T-helper 9 cell (primary cell): ENCODE results near the gene ZNF488.
"Not testable (repeated sequence)": the region's sequence is repeated elsewhere in the genome, so short reads cannot be mapped to it uniquely, and the experiment has no call there.

Experiments used
- DNase-seq: peaks from one replicate; pipeline ENCODE4 v3.0.0-alpha.2; 2020

ZNF488 gene

DNA sequence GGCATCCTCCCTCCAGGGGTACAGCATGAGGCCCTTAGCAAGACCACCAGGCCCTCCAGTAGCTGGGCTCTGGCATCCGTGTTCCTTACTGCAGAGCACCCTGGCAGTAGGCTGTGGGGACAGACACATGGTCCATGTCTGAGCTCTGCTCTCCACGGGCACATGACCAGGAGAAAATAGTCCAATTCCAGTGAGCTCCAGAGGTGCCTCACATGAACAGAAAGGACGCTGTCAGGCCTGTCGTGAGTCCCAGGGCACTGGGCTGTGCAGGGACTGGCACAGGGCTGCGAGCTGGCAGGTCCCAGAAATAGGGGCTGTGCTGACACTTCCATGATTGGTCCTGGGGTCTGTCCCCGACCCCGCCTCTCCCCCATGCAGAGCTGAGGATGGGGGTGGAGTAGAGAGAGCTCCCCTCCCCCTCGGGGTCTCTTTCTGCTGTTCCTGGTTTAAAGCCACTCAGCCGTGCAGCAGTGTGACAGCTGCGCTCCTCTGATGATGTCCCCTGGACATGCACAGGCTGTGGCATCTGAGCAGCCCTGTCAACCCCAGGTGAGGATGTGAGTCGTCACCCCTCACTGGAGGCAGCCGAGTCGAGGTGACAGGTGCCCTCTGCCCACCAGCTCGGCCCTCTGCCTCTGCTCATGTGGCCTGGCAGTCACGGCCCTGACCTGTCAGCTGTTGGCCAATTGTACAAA lies 25.2 kb upstream of the ZNF488 start:
- no peak for DNase-seq

DNA sequence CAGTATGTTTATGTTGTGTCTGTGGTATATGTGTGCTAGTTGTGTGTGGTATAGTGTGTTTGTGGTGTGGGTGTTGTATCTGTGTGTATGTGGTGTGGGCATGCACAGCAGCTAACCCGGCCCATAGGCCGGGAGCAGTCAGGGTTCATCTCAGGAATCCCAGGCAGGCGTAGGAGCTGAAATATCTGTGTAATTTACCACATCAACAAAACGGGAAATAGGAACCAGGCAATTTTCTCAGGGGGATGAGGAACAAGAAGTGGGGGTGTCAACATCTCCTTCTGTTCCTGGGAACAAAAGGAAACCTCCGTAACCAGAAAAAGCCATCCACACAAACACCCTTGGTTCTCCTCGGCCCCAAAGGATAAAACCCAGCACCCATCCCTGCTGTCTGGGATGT lies 24.5 kb upstream of the ZNF488 start:
- no peak for DNase-seq

DNA sequence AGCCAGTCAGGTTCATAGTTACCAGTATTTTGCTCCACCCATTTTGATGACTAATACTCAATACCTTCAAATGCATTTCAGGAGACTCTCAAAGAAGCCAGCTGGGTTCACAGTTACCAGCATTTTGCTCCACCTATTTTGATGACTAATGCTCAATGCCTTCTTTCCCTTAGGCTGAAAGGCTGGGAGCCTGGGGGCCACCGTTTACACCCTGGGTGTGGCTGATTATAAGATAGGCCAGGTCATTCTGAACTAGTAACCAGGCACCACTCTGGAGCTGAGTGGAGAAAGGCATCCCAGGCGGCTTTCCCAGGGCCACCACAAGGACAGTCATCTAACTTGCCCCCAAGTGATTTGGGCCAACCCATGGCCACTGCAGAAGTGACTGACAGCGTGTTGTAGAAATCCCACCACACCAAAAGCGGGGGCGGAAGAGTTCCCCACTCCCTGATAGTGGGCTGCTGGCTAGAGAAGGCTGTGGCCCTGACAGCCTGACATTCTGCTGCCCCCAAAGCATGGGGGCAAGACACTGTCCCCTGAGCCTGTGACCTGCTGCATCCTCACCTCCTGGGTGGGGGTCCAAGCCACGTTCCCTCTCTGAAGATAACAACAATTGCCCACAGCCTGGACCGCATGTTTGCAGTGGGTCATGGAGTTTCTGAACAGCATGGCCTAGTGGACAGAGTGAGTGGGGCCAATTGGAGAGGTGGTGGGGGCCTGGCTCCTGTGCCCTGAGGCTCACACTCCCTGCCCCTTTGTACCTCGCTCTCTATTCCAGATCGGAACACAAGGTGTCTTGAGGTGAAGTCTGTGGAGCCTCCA lies 23.0 kb upstream of the ZNF488 start:
- no peak for DNase-seq

DNA sequence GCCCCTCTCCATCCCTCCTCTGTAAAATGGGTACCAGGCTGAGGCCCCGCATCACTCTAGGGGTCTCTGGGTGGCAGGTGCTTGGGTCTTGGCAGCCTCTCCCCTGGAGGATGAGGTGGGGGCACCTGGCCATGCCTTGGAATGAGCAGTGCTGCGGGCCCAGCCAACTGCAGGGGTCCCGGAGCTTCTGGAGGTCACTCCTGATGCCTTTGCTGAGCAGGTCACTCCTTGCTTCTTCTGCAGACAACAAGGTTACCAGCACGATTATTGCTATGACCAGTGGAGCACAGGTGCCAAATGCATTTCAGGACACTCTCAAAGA lies 22.4 kb upstream of the ZNF488 start:
- no peak for DNase-seq

DNA sequence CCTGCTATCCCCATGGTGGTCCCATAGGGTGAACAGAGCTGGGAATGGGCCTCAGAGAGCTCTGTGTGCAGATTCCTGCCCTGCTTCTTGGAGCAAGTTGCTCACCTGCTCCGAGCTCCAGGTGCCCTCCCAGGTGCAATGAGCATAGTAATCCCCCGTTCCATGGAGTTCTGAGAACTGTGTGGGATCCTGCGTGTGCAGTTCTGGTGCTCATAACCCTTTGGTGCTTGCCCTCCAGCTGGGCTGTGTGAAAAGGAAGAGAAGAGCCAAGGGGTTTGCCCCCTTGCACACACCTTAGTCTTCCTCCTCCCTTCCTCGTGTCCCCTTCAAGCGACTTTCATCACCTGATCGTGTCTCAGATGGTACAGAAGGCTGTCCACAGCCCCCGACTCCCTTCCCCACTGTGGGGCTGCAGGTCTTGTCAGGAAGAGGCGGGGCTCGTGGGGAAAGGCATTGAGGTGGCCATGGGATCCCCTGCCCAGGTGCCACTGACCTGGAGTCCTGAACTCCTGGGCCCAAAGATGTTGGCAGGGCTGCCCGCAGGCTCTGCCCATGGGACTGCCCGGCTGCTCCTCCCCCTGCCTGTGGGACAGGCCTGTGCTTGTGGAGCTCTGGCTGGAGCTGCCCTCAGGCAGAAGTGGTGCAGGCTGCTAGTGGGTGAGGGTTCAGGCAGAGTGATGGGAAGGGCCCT lies 21.9 kb upstream of the ZNF488 start:
- DNase-seq: no peak

DNA sequence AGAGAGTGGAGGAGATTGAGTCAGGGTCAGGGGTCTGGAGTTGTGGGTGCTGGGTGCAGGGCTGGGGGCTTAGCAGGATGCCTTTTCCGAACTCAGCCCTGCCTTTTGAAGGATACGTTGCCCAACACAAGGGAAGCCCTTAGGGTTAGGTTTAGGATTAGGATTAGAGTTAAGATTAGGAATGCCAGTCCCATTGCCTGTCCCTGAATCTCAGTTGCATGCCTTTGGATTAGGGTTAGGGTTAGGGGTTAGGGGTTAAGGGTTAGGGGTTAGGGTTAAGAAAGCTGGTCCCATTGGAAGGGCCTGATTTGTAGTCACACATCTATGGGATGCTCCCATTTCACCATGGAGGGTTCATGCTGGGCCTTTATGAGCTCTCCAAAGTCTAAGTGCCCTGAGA lies 20.8 kb upstream of the ZNF488 start:
- DNase-seq: no peak

DNA sequence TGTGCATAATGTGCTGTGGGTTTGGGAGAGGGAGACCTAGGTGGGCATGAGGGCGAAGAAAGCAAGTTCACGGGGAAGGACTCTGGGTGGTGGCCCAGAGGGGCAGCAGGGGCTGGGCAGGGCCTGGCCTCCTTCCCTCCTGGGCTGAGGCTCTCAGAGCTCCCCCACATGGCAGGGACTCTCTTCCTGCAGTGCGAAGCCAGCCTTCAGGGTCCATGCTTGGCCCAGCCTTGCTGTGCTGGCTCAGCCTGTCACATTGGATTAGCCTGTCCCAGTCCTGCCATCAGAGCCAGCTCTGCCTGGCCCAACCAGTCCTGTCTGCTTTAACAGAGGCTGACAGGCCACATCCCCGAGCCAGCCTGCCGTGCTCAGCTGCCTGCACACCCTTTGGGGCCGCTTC lies 20.4 kb upstream of the ZNF488 start:
- no peak for DNase-seq

DNA sequence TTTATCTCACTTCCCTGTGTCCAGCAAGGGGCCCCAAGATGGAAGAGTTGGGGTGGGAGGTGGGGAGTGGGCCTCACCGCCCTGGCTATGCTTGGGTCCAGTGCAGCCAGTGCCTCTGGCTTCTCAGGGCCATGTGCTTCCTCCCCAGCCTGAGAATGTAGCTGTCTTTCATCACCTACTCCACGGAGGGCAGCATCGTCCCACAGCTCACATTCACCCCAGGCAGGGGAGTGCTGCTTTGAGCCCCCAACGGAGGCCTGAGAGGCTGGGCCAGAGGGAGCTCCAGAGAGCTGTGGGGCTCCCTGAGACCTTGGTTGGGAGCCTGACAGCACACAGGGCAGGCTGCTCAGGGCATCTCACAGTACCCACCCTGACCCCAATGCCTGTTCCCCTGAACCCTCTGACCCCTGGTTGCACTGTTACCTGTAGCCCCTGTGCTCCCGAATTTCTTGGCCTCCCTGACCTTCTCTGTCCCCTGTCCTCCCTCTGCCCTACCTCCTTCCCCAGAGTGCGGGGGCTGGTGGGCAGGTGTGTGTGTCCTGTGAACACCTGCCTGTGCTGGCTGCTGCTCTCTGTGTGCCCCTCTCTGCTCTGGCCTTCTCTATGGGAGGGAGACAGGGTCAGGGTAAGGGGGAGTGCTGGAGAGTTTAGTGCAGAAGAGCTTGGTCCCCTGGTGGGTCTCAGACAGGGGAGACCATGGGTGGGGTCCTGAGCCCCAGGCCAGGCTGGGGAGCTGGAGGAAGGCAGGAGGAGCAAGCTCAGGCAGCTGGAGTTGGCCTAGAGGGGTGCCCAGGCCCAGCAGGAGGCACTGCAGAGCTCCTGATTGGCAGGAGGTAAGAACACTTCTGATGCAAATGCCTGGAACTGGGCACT lies 19.6 kb upstream of the ZNF488 start:
- no peak for DNase-seq

DNA sequence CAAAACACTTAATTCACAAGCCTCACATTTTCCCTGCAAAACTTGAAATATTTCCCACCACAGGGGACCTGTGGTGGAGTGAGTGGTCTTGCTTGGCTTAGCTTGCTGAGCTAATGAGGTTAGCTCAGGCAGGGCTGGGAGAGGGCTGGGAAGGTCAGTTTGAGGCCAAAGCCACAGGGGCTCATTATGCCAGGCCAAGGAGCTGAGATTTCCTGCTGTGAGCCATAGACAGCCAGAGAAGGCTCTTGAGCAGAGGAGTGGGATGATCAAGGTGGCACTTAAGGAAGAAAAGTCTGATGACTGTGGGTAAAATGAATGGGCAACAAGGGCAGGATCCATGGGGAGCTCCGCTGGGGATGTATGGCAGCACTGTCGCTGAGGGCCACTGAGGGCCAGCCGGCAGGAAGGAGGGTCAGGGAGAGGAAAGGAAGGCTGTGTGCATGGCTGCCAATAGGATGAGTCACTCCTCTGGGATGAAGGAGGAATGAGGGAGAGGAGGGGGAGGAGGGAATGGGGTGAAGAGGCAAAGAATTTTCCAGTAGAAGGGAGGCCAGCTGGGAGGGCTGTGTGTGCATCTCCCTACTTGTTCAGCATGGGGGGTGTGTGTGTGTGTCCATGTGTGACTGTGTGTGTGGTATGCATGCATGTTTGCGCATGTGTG lies 18.7 kb upstream of the ZNF488 start:
- no peak for DNase-seq

DNA sequence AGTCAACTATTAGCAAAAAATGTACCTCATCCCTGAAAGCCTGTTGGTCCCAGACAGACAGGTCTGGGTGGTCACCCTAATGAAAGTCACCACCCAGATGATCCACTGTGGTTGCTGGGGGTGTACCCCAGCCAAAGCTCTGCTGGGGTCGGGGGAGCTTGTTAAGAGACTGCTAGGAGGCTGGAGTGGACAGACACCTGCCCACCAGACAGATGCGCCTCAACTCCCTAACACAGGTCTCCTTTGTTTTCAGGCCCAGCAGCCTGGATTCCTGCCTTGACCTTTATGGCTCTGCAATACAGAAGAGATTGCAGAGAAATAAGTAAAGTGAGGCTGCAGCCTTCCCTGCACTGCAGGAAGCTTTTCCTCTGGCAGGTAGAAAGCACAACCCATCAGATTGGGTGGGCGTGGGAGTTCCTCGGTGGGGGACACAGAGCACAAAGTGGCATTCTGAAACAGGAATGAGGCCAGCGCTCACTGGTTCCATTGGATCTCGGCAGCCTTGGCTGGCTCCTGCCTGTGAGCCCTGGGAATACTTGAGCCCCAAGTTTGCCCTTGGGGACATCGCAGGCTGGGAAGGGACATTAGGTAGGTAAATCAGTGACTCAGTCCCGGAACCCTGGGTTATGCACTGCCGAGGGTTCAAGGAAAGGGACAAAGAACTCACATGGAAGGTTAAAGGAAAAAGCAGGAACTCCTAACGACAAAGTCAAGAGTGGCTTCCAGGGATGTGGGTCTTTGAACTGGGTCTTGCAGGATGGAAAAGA lies 18.0 kb upstream of the ZNF488 start:
- no peak for DNase-seq

DNA sequence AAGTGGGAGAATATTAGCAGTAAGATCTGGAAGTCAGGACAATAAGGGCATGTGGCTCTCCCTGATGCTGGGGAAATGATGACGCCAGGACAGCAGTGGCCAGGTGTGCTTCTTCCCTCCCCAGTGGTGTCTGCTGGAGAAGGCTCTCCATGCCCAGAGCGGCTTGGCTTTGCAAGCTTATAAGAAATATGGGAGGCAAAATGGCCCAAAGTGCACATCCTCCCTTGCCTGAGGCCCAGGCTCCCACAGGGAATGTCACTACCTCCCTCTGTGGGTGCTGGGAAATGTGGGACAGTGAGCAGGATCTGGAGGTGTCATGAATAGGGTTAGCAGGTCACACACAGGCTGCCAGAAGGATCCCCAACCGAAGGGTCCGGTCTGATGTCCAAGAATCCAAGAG lies 17.1 kb upstream of the ZNF488 start:
- no peak for DNase-seq

DNA sequence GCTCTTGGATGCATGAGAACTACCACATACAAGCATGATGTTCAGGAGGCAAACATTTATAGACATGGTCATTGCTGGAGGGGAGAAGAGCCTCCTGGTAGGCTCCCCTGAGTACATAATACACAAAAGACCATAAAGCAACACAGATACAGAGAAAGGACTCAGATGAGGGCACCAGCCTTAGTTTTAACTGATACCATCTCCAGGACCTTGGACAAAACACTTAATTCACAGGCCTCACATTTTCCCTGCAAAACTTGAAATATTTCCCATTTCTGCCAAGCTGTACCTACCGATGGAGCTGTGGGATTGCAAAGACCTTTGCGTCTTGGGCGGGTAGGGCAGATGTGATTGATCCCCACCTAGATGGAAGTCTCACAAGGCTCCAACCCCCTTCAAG lies 16.7 kb upstream of the ZNF488 start:
- no peak for DNase-seq

DNA sequence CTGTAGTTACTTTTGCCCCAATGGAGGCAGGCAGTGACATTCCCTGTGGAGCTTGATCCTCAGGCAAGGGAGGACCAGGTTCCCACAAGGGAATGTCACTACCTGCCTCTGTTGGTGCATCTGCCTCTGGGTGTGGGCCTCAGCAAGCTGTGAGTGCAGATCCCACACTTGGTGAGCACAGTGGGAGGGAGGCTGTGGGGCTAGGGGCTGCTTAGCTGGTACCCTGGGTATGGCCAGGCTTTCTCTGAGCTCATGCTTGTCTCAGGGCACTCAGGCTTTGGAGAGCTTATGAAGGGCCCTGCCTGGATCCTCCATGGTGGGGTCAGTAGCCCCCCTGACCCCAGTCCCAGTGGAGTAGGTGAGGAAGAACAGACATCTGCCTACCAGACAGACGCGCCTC lies 16.2 kb upstream of the ZNF488 start:
- no peak for DNase-seq

DNA sequence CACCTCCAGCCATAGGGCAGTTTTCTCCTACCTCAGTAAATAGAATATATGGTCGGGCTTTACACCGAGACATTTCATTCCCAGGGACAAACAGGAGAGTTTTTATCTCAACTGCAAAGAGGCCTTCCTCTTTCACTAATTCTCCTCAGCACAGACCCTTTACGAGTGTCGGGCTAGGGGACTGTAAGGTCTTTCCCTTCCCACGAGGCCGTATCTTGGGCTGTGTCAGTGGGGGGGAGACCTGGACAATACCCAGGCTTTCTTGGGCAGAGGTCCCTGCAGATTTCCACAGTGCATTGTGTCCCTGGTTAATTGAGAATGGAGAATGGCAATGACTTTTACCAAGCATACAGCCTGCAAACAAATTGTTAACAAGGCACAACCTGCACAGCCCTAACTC lies 13.2 kb upstream of the ZNF488 start:
- no peak for DNase-seq

DNA sequence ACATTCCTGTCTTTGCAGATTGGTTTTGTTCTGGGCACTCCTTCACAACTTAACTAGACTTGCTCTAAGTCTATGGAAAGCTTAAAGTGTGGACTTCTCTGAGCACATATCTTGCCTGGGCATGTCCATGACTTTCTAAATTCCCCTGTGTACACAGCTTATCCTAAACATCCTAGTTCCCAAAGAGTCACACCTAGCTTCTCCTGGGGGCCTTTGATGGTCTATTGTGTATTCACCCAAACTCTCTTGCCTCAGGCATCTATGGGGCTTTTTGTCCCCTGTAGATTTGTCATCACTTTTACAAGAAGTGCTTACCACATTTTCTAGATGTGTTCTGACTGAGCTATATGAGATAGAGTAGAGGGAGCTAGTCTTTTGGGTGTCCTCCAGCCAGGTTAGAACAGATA lies 12.2 kb upstream of the ZNF488 start:
- no peak for DNase-seq

DNA sequence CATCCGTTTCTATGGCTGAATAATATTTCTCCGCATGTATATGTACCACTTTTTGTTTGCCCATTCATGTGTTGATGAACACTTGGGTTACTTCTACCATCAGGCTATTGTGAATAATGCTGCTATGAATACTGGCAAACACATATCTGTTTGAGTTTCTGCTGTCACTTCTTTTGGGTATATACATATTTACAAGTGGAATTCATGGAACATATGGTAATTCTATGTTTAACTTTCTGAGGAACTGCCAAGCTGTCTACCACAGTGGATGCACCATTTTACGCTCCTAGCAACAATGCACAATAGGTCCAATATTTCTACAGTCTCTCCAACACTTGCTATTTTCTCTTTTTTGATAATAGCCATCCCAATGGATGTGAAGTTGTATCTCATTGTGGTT lies 5.5 kb upstream of the ZNF488 start:
- DNase-seq: no peak

DNA sequence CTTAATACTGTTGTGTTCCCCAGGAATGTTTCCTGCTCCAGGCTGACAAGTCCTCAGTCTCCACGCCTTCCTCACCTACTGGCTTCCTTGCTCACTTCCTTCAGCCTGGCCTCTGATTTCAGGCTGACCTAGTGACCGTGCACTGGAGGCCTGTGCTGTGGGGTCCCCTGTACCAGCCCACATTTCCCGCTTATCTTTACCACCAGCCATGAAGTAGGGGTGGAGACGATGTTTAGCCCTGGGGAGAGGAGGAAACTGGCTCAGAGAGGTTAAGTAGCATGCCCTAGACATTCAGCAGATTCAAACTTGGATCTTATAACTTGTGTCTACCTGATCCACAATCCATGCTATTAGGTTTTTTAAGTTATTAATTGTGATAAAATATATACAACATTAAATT lies 4.8 kb upstream of the ZNF488 start:
- DNase-seq: no peak

DNA sequence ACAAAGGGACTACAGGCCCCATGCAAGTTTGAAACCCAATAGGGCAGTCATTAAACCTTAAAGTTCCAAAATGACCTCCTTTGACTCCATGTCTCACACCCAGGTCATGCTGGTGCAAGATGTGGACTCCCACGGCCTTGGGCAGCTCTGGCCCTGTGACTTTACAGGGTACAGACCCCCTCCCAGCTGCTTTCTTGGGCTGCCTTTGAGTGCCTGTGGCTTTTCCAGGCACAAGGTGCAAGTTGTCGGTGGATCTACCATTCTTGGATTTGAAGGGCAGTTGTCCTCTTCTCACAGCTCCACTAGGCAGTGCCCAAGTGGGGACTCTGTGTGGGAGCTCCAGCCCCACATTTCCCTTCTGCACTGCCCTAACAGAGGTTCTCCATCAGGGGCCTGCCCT lies 2.0 kb upstream of the ZNF488 start:
- DNase-seq: not testable (repeated sequence)

DNA sequence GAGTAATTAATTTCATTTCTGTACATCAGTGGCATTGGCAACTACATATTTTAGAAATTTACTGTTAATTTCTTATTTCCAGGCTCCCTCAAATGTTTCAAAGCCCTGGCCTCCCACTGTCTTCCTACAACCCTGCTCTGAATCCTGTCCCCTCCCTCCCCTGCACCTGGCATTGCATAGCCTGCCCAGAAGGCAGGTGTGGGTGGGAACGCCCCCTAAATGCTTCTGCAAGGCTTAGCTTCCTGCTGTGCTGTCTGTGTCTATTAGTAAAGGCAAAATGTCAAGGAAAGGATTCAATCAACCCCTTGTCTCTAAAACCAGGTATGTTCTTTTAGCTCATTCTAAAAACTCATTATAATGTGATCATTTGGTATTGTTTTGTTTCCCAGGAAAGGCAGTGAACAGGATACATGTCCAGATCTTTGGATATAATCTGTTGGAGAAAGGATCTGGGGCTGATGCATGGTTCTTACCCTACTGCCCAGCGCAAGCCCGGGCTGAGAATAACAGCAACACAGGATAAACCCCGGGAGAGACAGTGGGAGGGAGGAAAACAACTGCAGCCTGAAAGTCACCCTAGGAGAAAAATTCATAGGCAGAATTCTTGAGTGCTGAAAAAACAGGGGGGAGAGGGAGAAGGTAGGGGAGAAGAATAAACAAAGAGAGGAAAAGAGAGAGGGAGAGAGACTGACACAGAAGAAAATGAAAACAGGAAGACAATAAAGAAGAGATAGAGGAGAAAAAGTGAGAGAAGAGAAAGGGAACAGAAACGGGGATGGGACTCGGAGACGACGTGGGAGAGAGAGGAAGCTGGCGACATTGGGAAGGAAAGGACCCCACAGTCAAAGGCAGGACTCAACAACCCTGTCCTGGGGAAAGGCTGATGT lies 589 bp downstream of the ZNF488 start:
- DNase-seq: no peak
